ENCODE results near the gene KCNK15. TPM values are rescaled to one million over a fixed set of nuclear protein-coding genes. Genes with fewer than 3 reads are reported as not detected.

KCNK15 gene
- total RNA-seq, 4 donors from 2014 or later = 6.3 to 10.0 (median 9.0) TPM

DNA sequence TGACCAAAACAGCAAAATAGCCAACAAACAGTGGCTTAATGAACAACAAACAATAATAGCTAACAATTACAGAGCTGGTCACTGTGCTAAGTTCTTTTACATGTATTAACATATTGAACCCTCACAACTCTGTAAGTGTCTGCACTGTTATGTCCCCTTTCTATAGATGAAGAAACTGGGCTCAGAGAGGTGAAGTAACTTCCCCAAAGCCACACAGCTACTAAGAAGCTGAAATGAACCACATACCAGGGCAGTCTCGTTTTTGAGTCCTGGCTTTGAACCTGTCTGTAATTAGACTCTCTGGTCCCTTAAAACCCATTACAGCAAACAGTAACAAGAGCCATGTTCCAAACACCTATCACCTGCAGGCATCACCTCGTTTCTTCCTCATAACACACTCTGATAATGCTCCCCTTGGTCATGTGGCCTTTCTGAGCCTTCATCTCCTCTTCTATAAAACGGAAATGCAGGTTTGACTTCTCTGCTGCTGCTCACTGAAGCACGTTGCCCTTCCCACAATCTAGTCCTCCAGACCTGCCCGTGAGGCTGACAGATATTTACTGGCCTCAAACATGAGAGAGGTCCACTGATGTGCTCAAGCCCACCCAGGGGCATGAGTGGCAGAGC is 23.3 kb downstream of the KCNK15 start:
- ATAC-seq (ENCODE audit: low FRiP score) = no peak
- no peak for DNase-seq (ENCODE audit: low spot score)
- TF ChIP-seq, protein P1, sequence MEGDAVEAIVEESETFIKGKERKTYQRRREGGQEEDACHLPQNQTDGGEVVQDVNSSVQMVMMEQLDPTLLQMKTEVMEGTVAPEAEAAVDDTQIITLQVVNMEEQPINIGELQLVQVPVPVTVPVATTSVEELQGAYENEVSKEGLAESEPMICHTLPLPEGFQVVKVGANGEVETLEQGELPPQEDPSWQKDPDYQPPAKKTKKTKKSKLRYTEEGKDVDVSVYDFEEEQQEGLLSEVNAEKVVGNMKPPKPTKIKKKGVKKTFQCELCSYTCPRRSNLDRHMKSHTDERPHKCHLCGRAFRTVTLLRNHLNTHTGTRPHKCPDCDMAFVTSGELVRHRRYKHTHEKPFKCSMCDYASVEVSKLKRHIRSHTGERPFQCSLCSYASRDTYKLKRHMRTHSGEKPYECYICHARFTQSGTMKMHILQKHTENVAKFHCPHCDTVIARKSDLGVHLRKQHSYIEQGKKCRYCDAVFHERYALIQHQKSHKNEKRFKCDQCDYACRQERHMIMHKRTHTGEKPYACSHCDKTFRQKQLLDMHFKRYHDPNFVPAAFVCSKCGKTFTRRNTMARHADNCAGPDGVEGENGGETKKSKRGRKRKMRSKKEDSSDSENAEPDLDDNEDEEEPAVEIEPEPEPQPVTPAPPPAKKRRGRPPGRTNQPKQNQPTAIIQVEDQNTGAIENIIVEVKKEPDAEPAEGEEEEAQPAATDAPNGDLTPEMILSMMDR (IDR thresholded peaks at IDR 0.05) = no peak

DNA sequence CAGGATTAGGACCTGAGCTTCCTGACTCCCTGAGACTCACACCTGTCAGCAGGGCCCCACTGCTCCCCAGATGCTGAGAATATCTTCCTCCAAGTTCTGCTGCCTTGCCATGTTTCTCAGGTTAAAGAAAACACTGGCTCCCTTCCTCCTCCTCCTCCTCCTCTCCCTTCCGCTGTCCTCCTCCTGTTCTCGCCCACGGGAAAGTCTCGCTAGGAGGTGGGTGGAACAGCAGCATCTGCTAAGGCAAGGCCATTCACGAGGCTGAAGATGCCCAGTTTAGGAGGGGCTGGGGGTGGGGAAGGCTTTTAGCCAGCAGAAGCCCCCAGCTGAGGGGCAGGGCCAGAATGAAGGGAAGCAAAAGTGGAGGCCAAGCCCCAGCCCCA is 23.8 kb downstream of the KCNK15 start:
- ATAC-seq (ENCODE audit: low FRiP score) = no peak
- no peak for DNase-seq (ENCODE audit: low spot score)
- TF ChIP-seq, protein P1 (IDR thresholded peaks at IDR 0.05) = no peak

DNA sequence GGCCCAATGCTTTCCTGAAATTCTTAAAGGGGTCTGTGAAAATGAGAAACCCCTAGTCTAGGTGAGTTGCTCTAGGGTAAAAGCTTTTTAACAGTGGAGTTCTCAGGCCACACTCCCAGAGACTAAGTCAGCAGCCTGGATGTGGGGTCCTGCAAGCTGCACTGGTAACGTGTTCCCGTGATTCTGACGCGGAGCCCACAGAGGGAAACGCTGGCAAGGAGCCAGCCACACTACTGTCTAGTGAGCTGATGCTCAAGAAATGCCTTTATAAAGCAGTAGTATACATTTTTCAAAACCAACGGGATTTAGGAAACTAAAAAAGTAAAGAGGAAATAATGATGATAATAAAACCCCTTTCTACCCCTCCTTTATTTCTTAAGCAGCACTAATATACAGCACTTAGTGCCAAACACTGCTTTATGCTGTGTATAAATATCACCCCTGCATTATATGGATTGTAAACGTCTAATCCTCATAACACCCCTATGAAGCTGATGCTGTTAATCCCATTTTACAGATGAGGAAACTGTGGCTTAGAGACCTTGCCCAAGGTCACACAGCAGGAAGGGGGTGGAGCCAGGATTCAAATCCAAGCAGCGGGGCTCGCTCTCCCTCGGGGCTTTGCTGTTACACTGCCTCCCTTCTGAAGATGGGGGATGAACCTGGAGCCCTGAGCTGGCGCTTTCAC is 25.0 kb downstream of the KCNK15 start:
- ATAC-seq (ENCODE audit: low FRiP score) (no peak), DNase-seq (ENCODE audit: low spot score) (no peak)
- TF ChIP-seq, protein P1 (IDR thresholded peaks at IDR 0.05) = no peak

GRCh38 chr20:44771172-44771535 is 25.5 kb downstream of the KCNK15 start:
- no peak for ATAC-seq (ENCODE audit: low FRiP score)

GRCh38 chr20:44772636-44773035 is 27.0 kb downstream of the KCNK15 start:
- DNase-seq (ENCODE audit: low spot score) (no peak), ATAC-seq (ENCODE audit: low FRiP score) (no peak)
- TF ChIP-seq, protein P1 (IDR thresholded peaks at IDR 0.05) = no peak

More at GRCh38 chr20:44771172-44771535, 25.5 kb downstream of the KCNK15 start:
- TF ChIP-seq, protein P1 (IDR thresholded peaks at IDR 0.05) = no peak
- no peak for DNase-seq (ENCODE audit: low spot score)

DNA sequence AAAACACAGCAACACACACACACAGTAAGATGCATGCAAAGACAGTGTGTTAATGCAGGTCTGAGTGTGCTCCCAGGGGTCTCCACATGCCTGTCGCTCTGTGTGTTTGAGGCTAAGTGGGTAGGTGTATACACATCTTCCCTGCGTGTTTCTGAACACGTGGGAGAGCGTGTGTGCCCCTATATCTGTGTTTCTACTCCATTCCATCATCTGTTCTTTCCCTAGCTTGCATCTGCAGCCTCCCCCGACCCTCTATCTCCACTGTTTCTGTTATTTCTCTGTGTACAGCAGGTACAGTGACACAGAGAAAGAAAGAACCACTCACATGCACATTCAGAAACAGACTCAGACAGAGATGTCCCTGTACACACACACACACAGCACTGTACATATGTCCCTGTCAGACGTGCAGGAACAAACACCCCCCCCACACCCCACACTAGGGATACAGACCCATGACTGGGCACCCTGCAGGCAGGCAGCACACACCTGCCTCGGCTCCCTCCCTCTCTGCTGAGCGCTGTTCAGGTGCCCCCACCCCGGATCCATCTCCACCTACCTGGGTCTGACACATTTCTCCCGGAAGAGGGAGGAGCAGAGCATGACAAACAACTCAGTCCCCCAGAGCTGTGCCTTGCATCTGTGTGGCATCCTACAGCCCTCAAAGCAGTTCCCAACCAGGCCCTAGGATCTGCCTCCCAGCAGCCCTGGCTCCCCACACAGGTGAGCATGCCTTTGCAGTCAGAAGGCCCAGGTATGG is 27.6 kb downstream of the KCNK15 start:
- DNase-seq (ENCODE audit: low spot score) = no peak
- TF ChIP-seq, protein P1 (IDR thresholded peaks at IDR 0.05) = no peak
- no peak for ATAC-seq (ENCODE audit: low FRiP score)
